ENCODE results near the gene PAX5. TPM values are rescaled to one million over a fixed set of nuclear protein-coding genes. Genes with fewer than 3 reads are reported as not detected.

PAX5 gene
- total RNA-seq, 1 donor from 2014 or later = not detected

DNA sequence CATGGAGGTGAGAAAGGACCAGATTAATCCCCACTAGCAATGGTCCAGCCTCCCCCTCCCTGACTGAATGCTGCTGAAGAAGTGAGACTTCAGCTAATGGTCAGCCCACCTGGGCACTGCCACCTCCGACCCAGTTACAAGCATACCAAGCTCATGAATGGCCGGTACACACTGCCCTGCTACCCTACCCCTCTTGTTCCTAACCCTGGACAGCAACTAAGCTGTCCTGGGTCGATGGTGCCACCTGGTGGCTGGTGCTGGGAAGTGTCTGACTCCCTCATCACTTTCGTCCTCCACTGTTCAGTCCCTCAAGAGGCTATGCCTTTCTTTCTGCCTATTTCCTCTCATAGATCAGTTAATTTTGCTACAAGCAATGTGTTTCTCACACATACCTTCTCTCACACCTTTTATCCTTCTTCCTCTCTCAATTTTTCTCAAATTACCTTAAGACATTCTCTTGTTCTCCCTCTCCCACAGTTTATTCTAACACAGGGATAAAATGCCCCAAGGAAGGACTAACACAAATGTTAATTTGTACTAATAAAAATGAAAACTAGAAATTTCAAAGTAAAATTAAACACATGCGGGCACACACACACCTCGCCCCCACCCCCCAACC is 42.4 kb downstream of the PAX5 start:
- Histone ChIP-seq H3K4me3 (ENCODE audit: low read depth, low read length) (no peak overlapping the region), H3K36me3 (ENCODE audit: control insufficient read depth, insufficient read depth, low read length) (no peaks in the 10 kb centered on the region), H3K27me3 (ENCODE audit: control insufficient read depth, insufficient read depth, low read length) (peaks cover 46% of the 10 kb centered on the region)
- TF ChIP-seq, protein P1, sequence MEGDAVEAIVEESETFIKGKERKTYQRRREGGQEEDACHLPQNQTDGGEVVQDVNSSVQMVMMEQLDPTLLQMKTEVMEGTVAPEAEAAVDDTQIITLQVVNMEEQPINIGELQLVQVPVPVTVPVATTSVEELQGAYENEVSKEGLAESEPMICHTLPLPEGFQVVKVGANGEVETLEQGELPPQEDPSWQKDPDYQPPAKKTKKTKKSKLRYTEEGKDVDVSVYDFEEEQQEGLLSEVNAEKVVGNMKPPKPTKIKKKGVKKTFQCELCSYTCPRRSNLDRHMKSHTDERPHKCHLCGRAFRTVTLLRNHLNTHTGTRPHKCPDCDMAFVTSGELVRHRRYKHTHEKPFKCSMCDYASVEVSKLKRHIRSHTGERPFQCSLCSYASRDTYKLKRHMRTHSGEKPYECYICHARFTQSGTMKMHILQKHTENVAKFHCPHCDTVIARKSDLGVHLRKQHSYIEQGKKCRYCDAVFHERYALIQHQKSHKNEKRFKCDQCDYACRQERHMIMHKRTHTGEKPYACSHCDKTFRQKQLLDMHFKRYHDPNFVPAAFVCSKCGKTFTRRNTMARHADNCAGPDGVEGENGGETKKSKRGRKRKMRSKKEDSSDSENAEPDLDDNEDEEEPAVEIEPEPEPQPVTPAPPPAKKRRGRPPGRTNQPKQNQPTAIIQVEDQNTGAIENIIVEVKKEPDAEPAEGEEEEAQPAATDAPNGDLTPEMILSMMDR (IDR thresholded peaks at IDR 0.05; ENCODE audit: insufficient read depth, low read length, poor library complexity, severe bottlenecking) = peak; percentile 74
- no peak for DNase-seq (ENCODE audit: low read depth)

DNA sequence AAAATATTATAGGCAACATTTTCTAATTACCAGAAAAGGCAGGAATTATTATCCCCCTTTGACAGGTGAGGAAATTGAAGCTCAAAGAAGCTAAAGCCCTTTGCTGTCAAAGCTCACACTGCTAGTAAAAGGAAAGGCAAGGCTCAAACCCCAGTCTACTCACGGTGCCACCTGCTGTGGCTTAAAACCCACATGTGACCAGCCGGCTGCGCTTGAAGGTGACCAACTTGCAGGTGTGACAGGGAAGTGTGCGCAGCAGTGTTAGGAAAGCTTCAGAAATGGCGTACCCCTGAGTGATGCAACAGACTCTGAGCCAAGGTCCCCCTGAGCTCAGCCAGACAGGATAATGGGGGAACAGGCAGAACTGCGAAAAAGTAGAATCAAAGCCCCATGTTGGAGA is 45.2 kb downstream of the PAX5 start:
- H3K27me3 ChIP-seq (ENCODE audit: control insufficient read depth, insufficient read depth, low read length) = peaks cover 58% of the 10 kb centered on the region
- DNase-seq (ENCODE audit: low read depth) = no peak
- no peaks in the 10 kb centered on the region for H3K36me3 ChIP-seq (ENCODE audit: control insufficient read depth, insufficient read depth, low read length)
- no peak overlapping the region for H3K4me3 ChIP-seq (ENCODE audit: low read depth, low read length)
- TF ChIP-seq, protein P1 (IDR thresholded peaks at IDR 0.05; ENCODE audit: insufficient read depth, low read length, poor library complexity, severe bottlenecking) = no peak

DNA sequence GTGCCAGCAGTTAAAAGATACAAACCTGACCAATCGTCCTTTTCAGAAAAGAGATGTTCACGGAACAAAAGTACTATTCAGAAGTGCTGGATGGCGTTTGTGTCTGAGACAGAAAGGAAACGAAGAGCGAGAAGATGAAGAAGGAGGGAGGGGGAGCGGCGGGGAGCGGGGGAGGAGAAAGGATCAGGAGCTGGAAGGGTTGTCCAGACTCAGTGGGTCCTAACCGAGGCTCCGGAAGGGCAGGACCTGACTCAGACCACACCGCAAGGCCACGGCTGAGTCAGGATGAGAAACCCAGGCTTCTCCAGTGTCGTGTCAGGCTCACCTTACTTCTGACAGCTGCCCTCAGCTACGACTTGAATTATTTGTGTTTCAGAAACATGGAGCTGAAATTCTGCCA is 46.2 kb downstream of the PAX5 start:
- DNase-seq (ENCODE audit: low read depth) = no peak
- Histone ChIP-seq H3K27me3 (ENCODE audit: control insufficient read depth, insufficient read depth, low read length) (peaks cover 58% of the 10 kb centered on the region), H3K4me3 (ENCODE audit: low read depth, low read length) (no peak overlapping the region), H3K36me3 (ENCODE audit: control insufficient read depth, insufficient read depth, low read length) (no peaks in the 10 kb centered on the region)
- TF ChIP-seq, protein P1 (IDR thresholded peaks at IDR 0.05; ENCODE audit: insufficient read depth, low read length, poor library complexity, severe bottlenecking) = no peak

DNA sequence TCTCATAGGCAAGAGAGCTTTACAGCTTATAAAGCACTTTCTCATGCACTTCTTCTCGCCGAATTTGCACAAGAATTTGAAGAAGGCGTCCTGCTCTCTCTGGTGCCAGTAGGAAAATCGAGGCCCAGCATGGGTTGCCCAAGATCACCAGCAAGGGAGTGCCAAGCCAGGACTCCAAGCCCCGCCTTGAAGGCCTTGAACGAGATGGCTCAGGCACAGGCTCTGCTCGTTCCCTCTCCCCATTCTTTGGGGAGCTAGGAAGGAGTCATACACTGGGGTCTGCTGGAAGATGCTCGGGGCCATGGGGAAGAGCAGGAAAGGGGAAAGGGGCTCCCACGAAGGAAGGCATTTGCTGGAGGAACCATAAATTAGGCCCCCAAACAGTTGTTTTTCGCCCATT is 46.7 kb downstream of the PAX5 start:
- no peak overlapping the region for H3K4me3 ChIP-seq (ENCODE audit: low read depth, low read length)
- no peaks in the 10 kb centered on the region for H3K36me3 ChIP-seq (ENCODE audit: control insufficient read depth, insufficient read depth, low read length)
- DNase-seq (ENCODE audit: low read depth) = no peak
- TF ChIP-seq, protein P1 (IDR thresholded peaks at IDR 0.05; ENCODE audit: insufficient read depth, low read length, poor library complexity, severe bottlenecking) = no peak
- peaks cover 57% of the 10 kb centered on the region for H3K27me3 ChIP-seq (ENCODE audit: control insufficient read depth, insufficient read depth, low read length)

DNA sequence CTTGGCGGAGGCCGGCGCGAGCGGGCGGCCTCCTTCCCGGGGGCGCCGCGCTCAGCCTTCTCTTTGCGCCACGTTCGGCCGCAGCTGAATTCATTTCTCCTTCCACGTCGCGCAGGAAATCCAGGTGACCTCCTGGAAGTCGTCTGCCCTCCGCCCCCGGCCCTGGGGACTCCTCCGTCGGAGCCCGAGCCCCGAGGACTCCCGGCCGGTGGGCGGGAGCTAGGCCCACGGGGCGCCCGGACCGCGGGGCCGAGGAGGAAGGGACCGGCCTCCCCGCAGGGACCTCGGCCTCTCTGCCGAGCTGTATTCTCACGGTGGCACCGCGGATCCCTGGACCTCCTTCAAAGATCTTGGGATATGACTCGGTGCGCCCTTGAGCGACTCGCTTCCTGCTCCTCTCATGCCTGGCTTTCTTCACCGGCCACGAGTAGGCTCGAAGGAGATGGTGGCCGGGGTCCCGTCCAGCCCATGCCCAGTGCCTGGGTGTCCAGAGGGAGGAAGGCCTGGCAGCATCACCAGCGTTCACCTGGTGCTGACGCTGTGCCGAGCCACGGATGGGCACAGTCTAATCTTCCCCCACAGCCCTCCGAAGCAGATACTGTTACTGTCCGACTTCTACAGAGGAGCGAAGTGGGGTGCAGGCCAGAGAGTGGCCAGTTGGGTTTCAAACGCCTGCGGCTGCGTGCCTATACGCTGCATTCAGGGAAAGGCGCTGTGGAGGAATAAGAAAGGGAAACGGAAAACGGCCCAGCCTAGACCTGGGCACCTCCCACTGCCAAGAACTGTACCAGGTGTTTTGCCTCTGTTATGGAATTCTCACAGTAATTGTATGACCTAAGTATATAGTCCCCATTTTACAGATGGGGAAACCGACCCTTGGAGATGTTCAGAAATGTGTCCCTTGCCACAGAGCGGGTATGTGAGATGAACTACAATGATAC is 47.3 kb downstream of the PAX5 start:
- no peak for DNase-seq (ENCODE audit: low read depth)
- peaks cover 58% of the 10 kb centered on the region for H3K27me3 ChIP-seq (ENCODE audit: control insufficient read depth, insufficient read depth, low read length)
- H3K4me3 ChIP-seq (ENCODE audit: low read depth, low read length) = no peak overlapping the region
- TF ChIP-seq, protein P1 (IDR thresholded peaks at IDR 0.05; ENCODE audit: insufficient read depth, low read length, poor library complexity, severe bottlenecking) = no peak
- H3K36me3 ChIP-seq (ENCODE audit: control insufficient read depth, insufficient read depth, low read length) = no peaks in the 10 kb centered on the region
